ENCODE measurements around the gene IL22RA2.

IL22RA2 gene

GRCh38 chr6:137197684-137198645 lies 24.5 kb upstream of the IL22RA2 start:
- DNase-seq (ENCODE audit: low read depth) = no peak

- DNase-seq (ENCODE audit: low read depth) = no peak
These were observed 20.0 kb upstream of the IL22RA2 start for GRCh38 chr6:137193256-137194070.

GRCh38 chr6:137192821-137193220 lies 19.4 kb upstream of the IL22RA2 start:
- no peak for DNase-seq (ENCODE audit: low read depth)

- no peak for DNase-seq (ENCODE audit: low read depth)
These were observed 18.2 kb upstream of the IL22RA2 start for GRCh38 chr6:137191670-137192069.

- DNase-seq (ENCODE audit: low read depth) = no peak
These were observed 17.8 kb upstream of the IL22RA2 start for GRCh38 chr6:137191236-137191635.

DNA sequence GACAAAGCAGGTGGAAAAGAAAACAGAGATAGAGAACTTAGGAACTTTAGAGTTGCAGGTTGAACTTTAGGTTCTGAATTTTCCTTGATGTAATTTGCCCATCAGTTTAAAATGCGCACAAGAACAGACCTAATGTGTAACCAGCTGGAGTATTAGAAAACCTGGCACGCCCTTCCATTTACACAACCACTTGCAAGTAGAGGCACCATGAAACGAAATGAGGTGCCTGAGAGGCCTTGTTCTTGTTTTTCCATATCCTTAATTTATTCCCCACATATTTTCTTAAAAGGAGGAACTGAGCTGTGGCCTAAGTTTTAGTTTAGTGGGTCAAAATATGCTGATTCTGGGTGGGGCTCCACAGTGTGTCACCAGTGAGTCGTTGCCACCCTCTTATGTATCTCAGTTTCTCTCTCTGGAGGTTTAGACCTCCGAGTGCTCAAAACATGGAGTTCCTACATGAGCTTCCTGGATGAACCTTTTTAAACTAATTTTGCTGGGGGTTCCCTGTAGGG lies 17.2 kb upstream of the IL22RA2 start:
- no peak for DNase-seq (ENCODE audit: low read depth)

DNA sequence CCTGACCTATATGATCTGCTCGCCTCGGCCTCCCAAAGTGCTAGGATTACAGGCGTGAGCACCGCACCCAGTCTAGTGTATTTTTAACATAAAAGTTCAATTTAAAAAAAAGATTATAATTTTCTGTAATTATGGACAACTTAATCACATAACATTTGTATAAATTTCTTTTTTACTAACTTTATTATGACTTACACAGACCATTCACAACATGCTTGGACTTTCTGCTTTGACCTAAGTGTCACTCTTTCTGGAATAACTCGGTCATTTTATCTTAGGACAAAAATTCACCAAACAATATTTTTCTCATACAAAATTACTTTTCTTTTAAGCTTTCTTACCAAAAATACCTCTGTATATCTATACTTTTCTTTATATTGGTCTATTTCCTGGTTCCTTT lies 15.4 kb upstream of the IL22RA2 start:
- DNase-seq (ENCODE audit: low read depth) = no peak

DNA sequence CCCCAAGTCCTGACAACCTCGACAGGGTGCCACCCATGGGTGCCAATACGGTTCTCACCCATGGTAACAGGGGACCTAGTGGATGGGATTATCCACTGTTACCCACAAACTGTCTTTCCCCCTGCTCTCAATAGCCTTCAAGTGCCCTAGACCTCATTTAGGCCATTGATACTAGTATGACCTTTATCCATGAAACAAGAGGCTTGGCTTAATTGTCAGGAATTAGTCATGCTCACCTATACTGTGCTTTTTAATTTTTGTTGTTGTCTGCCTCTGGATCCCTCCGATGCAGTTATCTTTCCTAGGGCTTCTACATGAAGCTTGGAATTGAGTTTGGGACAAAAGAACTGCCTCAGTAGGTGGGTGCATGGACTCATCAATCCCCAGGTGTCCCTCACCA lies 11.8 kb upstream of the IL22RA2 start:
- no peak for DNase-seq (ENCODE audit: low read depth)

DNA sequence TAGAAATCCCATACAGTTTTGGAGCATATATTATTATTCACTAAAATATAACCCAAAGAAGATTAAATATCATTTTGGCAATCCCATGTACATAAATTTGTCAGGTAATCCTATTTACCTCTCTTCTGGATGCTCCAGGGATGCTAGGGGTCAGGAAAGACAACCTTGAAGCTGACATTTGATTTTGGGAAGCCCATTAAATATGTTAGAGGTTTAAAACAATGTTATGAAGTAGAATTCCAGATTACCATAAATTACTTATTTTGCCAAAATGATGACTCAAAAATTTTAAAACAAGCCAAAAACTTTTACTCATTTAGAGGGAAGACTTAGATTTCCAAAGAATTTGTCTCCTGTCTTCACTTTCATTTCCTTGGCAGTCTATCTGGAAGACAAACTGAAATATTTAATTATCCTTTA lies 9.2 kb upstream of the IL22RA2 start:
- DNase-seq (ENCODE audit: low read depth) = no peak

DNA sequence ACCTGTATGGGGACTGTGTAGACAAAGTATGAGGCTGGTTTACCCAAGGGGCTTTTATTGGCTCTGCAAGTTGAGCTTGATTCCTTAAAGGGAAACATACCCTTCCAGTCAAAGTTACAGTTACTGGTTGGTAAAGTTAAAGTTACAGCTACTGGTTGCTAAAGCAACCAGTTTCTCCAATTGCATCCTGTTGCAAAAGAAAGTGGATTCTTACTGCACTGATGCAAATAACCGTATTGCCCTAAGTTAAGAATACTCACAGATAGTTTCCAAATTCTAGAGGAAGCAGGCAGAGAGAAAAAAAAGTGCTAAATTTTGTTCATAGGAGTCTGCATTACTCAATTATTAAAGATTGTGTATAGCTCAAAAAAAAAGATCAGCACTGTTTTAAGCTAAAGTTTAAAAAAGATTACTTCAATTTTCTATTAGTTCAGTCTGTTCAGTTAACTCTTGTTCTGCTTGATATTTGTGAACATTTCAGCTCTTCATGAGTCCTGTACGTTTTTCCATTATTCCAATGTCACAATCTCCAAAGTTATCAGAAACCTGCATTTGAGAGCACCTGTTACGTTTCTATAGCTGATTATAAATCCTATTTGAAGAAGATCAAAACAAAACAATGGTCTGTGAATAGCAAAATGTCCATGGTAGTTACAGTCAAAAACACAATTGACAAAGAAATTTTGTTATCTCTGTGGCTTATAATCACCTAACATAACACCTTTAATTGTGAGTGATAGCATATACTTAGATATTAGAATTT lies 8.6 kb upstream of the IL22RA2 start:
- no peak for DNase-seq (ENCODE audit: low read depth)

- no peak for DNase-seq (ENCODE audit: low read depth)
These were observed 4.2 kb upstream of the IL22RA2 start for GRCh38 chr6:137177611-137178010.

DNA sequence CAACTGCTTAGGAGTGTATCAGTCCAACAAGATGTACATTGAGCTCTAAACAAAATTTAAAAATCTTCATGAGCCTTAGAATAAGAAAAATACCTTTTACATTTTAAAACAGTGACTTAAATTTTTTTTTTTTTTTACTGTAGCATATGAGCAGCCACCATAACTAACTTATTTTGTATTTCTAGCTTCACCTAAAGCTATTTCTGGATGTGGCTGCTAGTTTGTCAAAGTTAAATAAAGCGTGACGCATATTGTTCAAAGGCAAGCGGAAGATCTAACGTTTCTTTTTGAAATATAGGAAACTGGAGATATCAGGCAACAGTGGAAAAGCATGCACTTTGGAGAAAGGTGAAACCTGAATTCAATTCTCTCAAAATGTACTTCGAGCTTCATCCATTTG lies 3.3 kb upstream of the IL22RA2 start:
- no peak for DNase-seq (ENCODE audit: low read depth)

DNA sequence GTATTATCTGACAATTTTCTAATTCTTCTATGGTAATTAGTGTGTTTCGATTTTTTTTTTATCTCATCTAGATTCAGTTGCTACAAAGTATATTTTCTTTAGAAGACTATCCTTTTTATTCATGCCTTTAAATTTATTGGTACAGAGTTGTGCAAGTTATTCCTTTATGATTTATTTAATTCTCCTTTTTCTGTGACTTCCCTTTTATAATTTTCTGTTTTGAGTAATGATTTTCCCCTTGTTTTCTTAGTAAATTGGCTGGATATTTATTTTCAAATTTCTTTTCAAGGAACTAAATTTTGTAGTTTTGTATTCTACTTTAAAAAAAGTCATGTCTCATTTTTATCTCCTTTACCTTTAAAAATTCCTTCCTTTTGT lies 2.4 kb upstream of the IL22RA2 start:
- no peak for DNase-seq (ENCODE audit: low read depth)

DNA sequence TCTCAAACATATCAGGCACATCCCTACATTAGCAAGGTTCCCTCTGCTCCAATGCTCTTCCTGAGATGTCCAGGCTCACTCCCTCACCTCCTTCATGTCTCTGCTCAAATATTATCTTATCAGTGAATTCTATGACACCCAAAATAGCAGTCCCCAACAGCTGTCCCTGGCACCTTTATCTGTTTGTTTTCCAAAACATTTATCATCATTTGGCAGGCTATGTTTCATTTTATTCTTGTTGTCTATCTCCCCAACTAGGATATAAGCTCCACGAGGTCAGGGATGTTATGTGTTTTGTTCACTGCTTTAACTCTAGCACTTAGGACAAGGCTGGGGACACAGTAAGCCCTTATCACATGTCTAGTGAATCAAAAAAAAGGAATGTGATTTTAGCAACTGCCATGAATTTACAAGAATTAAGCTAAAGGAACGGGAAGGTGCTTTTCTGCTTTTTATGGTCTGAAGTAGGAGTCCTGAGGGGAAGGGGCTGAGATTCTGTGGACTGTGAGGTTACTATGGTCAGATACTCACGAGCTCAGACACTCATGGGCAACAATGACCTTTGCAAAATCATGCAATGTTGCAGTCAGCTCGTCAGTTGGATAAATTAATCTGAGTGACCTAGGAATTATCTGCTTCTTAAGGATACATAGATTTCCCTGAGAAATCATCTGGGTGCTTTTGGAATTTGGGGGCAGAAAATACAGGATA lies 1.9 kb upstream of the IL22RA2 start:
- DNase-seq (ENCODE audit: low read depth) = no peak

DNA sequence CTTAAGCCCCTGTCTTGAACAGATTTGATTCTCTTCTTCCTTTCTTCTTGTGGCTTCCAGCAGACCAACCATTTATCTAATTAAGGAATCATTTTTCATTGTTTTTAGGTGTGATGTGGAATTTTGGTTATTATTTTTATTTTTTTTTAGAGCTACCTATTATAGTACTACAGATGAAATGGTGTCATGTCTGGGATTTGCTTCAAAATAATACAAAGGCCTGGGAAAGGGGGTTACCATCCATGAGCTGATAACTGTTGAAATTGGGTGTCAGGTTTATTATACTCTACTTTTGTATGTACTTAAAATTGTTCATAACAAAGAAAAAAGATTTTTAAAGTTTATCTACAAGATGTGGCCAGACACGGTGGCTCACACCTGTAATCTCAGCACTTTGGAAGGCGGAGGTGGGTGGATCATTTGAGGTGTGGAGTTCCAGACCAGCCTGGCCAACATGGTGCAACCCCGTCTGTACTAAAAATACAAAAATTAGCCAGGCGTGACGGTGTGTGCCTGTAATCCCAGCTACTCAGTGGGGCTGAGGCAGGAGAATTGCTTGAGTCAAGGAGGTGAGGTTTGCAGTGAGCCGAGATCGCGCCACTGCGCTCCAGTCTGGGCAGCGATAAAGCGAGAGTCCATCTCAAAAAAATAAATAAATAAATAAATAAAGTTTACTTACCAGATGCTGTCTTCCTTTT lies 561 bp downstream of the IL22RA2 start:
- DNase-seq (ENCODE audit: low read depth) = no peak

DNA sequence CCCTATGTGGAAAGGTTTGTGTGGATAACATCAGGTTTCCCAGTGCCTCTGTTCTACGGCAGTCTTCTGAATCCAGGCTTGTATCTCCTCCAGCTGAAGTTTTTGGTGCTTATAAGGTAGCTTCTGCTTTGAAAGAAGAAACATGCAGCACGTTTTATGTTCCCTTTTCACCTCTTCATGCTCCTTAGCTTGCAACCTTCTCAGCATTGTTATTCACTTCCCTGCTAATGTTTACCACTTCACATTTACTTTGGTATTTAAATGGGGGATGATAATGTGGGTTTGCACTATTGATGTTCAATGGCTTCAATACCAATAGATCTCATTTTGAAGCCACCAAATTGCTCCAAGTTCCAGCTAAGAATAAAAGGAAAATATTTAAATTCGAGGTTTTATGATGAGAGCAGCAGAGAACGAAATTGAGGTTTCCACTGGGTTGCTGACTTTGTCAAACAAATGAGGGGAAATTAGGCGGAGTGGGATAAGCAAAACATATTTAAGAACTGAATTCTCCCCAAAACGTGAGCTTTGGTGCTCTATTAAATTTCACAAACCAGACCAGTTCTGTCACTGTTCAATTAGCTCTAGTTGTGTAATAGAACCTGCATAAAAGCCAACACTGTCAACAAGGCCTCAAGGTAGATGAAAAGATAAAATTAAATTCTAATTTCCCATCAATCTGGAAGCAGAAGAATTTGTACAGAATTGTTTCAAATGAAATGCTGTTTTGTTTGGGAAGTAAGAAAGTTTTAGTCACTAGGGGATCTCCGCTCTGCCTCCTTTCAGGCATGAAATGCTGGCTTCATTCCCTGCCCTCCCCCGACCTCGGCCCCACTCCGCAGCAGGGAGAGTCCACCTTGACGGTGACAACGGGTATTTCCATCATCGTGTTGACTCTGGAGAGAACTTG lies 1.4 kb downstream of the IL22RA2 start:
- no peak for DNase-seq (ENCODE audit: low read depth)

- no peak for DNase-seq (ENCODE audit: low read depth)
These were observed 2.4 kb downstream of the IL22RA2 start for GRCh38 chr6:137171053-137171374.

DNA sequence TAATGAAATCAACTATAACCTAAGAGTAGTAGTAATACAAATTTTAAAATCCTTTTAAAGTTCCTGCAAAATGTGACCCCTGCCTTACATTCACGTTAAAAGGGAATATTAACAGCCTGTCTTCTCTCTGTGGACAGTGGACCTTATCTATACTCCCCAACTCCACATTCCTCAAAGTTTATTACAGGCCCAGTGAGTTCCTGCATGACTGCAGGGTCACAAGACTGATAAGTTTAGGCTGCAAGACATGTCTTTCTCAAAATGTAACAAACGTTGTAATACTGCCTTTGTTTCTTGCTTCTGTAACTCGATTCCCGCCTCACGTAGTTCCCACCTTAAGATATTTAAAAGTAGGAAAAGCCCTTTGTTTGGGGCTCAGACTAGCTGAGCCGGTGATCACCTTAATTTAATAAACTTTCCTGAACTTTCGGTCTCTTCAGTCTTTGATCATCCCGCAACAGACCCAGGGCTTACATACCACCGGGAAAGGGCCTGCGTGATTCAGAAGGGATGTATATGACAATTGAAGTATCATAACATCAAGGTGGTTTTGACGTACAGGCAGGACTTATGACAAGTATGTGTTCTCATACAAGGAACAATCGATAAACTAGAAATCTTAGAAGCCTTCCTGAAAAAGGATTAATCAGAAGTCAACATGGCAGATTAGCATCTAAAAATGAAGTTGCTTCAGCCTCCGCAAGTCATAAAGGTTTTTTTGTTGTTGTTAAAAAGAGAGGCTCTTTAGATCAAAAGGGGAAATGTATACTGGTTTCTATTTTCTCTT lies 3.0 kb downstream of the IL22RA2 start:
- DNase-seq (ENCODE audit: low read depth) = no peak

GRCh38 chr6:137167702-137168377 lies 5.6 kb downstream of the IL22RA2 start:
- DNase-seq (ENCODE audit: low read depth) = no peak

All from activated T-cell treated with anti-CD3 and anti-CD28 coated beads for 1 hour (primary cell).